IPS DF 19.7 (cell line): ENCODE measurements around the gene VSX2.
"Not testable (repeated sequence)": the region's sequence is repeated elsewhere in the genome, so short reads cannot be mapped to it uniquely, and the experiment has no call there.

Source experiments
- DNase-seq: peaks from one replicate; pipeline ENCODE4 v3.0.0-alpha.2; 2013; ENCODE audit warnings: low read depth, low spot score

The VSX2 gene

DNA sequence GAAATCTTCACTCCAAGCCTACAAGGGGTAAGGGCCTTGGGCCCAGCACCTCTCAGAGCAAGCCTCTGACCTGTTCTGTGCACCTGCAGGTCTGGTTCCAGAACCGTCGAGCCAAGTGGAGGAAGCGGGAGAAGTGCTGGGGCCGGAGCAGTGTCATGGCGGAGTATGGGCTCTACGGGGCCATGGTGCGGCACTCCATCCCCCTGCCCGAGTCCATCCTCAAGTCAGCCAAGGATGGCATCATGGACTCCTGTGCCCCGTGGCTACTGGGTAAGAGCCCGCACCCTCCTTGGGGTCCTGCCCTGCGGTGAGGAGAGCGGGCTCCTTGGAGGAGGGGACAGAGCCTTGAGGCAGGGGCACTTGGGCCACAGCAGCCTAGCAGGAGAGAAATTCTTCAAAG, 20.3 kb downstream of the VSX2 start:
- no peak for DNase-seq

DNA sequence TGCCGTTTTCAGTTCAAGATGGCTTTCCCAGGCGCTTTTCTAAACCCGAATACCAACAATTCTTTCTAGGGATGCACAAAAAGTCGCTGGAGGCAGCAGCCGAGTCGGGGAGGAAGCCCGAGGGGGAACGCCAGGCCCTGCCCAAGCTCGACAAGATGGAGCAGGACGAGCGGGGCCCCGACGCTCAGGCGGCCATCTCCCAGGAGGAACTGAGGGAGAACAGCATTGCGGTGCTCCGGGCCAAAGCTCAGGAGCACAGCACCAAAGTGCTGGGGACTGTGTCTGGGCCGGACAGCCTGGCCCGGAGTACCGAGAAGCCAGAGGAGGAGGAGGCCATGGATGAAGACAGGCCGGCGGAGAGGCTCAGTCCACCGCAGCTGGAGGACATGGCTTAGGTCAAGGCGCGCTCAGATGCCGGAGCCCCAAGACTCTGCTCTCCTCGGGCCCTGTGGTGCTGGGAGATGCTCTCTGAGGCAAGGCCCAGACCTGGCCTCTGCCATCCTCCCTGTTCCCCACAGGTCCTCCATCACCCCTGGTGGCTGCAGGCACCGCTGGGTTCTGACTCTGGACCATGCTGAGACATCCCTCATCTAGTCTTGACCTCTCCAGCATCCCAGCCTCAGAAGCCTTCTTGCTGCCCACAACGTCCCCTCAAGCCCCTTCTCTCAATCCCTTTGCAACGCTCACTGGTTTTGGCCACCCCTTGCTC, 21.4 kb downstream of the VSX2 start:
- DNase-seq, result no peak

DNA sequence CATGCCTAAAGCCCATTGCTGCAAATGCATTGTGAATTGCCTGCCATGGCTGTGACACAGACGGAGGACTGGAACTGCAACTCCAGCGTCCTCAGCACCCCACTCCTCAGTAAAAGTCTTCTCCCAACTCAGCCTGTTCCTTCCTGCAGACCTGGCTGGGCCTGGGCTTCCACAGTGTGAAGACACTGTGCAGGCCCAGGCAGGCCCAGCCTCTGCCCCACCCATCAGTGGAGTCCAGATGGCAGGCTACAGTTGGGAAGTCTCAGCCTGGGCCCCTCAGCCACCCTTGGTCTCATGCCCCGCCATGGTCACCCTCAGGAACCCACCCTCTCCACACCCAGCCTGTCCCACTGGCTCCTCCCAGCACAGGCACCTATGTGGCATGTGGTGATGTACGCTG, 22.0 kb downstream of the VSX2 start:
- DNase-seq, result no peak

DNA sequence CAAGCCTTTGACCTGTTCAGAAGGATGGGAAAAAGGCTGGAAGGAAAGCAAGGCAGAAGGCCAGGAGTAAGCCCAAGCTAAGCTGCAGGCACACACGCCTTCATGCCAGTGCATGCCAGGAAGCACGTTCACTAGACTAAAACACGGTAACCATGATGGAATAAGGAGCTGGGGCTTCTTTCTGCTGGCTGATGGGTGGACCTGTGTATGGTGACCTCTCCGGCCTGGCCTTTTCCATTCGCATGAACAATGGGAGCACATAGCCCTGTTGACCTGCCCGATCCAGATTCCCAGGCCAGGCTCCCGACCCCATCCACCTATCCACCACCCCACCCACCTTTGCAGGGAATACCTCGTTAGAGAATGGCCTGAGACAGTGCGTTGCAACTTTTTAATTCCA, 22.8 kb downstream of the VSX2 start:
- DNase-seq, result no peak

DNA sequence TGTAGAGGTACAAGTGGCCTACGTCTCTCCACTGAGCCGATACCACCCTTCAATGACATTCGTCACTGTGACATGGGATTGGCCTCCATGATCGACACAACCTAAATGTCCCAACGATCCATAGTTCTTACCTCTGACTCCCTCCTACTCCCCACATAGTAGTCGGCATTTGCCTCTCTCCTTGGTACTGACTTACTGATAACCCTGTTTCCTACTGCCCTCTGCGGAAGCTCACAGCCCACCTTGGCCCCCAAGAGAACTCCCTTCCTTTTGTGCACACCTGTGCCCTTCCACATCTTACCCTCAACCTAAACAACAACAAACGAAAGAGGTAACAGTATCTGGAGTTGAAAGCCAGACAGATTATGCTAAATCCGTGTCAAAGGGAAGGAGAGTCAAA, 23.9 kb downstream of the VSX2 start:
- no peak for DNase-seq

DNA sequence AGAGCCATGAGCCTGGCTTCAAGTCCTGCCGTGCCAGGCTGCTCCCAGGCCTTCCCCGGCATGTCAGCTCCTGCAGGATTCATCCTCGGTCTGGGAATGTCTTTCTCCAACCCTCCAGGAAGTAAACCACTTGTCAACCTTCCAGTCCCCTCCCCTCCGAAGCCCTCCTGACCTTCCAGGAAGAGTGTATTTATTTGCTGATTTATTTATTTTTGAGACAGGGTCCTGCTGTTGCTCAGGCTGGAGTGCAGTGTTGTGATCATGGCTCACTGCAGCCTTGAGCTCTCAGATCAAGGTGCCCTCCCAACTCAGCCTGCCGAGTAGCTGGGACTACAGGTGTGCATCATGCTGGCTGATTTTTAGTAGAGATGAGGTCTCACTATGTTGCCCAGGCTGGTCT, 24.7 kb downstream of the VSX2 start:
- DNase-seq, result no peak

DNA sequence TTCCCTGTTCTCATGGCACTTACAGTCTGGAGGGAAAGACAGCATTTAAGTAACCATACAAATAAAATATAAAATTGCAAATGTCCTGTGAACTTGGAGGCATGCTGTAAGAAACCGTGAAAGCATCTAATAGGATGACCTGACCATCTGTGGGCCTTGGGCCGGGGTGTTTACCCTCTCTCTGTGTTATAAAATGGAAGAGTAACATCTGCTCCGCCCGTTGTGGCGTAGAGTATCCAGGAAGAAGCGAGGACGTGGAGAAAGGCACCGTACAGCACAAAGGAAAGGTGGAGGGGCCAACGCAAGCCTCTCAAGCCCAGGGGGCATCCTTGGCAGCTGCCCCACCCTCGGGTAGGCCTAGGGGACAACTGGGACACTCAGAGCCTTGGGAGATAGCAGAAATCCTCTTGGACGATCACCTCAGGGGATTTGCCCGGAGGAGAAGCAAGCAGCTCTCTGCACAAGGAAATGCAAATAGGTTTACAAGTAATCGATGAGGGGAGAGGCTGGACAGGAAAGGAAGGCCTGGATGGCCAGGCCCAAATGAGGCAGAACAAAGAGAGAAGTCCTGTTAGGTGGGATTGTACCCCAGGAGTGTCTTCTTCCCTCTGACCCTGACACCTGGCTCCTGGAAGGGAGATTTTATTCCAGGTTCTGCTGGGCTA, 26.2 kb downstream of the VSX2 start:
- no peak for DNase-seq

DNA sequence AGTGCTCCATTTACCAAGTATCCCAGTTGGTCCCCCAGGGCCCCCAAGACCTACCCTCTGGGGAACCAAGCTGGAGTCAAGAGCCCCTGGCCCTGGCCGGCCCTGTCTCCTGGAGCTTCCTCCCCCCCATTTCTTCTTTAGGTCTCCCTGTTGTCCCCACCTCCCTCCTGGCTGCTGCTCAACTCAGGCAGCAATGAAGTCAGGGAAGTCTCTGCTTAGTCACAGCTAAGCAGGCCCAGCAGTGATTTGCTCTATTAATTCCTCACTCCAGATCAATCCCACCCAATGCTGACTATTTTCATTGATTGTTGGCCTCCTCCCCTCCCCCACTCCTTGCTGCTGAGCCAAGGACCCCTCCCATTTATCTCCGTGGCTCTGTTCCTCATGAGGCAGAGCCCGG, 28.3 kb downstream of the VSX2 start:
- no peak for DNase-seq

DNA sequence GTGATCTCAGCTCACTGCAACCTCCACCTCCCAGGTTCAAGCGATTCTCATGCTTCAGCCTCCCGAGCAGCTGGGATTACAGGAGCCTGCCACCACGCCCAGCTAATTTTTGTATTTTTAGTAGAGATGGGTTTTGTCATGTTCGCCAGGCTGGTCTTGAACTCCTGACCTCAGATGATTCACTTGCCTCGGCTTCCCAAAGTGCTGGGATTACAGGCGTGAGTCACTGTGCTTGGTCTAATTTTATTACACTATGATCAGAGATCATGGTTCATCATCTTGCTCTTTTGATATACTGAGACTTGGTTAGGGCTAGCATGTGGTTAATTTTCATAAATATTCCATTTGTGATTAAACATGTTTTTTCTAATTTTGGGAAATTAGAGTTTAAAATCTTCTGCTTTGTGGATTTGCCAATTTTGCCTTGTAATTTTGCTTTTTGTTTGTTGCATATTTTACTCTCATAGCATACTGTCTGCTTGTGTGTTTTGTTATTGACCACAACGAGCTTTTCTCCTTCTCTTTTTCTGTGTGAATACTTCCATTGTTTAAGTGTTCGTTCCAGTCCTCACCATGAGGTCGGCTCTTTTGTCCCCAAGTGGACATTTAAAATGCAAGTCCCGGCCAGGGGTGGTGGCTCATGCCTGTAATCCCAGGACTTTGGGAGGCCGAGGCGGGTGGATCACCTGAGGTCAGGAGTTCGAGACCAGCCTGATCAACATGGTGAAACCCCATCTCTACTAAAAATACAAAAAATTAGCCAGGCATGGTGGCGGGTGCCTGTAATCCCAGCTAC, 31.3 kb downstream of the VSX2 start:
- not testable (repeated sequence) for DNase-seq

DNA sequence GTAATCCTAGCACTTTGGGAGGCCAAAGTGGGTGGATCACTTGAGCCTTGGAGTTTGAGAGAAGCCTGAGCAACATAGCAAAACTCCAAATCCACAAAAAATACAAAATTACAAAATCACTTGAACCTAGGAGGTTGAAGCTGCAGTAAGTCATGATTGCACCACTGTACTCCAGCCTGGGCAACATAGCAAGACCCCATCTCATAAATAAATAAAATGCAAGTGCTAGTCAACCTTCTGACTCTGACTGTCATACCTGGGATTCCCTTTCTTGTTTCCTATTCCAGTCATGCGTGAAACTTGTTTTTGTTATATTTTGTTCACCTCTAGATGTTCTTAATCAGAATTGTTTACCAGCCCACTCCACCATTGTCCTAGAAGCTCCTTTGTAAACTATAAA, 32.1 kb downstream of the VSX2 start:
- DNase-seq, result no peak

DNA sequence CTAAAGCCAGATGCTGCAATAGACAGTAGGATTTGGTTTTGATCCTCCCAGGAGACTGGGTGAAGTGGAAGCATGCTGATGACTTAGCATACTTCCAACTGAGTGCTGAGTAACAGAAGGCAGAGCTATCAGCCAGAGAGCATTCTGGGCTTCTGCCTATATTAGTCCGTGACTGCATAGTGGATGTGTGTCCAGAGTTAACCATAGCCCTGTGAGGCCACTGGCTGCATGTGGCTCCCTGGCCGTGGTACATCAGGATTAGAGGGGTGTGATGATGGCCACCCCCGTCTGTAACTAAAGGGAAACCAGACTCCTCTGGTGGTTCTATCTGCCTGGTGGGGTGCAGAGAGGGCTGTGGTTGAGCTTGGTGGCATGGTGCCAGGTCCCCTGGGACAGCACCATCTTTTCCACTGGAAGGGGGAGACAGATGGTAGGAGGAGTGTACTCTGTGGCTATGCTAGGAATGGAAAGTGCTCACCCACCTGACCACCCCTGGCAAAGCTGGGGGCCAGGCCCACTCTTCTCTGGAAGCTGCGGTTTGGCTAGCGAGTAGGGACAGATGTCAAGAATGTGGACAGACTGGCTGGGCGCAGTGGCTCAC, 36.1 kb downstream of the VSX2 start:
- DNase-seq, result no peak

DNA sequence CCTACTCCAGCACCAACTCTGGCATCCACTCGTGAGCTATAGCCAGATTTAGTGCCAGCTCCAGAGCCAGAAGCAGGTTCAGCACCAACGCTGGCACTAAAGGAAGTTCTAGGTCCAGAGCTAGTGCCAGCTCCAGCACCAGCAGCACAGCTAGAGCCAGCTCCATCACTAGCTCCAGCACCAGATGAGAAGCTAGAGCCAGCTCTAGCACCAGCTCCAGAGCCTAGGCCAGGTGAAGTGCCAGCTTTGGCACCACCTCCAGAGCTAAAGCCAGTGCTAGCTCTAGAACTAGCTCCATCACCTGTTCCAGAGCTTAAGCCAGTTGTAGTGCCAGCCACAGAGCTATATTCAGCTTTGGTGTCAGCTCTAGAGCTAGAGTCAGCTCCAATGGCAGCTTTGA, 38.8 kb downstream of the VSX2 start:
- no peak for DNase-seq

DNA sequence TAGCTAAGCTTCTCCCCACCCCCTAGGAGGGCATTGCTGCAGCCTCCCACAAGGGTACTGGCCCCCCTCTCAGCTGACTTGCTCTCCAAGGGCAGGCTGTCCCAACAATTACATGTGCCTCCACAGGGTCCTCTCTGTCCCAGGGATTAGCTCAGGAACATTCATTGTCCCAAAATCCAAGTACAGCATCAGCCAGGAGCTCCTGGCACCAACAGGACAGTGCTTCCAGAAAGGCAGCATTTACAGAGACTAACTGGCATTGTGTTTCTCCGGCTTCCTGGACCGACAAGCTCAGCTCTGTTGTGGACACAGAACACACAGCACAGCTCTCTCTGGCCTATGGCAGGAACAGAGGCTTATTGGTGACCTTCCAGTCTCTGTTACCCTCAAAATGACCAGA, 41.8 kb downstream of the VSX2 start:
- DNase-seq, result no peak

DNA sequence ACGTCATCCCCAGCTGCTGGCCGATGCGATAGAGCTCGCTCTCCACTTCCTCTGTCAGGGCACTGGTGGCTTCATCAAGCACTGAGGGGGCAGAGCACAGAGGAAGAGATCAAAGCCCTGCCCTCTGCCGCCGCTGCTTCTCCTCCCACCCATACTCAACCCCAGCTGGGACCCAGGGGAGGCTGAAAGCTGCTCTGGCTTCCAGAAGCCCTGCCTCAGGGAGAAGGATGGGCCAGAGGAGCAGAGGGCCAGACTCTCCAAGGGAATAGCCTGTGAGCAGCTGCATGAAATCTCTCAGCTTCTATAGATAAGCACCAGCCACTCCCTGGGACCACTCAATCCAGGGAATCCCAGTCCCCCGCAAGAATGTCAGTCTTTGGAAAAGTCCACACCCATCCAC, 47.5 kb downstream of the VSX2 start:
- DNase-seq, result no peak

DNA sequence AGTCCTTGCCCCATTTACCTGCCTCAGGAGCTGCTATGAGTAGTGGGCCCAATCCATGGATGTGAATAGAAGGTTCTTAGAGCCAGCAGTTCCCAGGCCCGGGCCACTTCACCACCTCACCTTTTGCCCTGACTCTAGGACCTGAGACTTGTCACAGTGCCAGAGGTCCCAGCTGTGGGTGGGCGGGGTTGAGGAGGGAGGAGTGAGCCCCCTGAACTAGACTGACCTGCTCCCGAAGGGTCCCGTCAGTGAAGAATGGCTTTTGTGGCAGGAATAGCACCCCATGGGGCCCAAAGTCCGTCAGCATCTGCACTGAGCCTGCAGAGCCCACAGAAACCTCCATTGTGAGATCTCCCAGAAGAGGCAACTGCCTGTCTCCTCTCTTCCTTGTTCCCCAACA, 50.6 kb downstream of the VSX2 start:
- no peak for DNase-seq

DNA sequence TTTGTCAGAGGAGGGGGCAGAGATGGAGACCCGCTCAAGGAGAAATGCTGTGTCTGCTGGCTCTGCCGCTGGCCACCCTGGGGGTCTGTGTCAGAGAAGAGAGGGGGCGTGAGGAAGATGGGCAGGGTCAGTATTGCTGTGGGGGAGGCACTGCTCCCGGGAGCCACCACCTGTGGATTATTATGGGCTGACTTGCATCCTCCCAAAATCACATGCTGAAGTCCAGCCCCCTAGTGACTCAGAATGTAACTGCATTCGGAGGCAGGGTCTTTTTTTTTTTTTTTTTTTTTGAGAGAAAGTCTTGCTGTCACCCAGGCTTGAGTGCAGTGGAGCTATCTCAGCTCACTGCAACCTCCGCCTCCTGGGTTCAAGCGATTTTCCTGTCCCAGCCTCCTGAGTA, 51.2 kb downstream of the VSX2 start:
- no peak for DNase-seq

DNA sequence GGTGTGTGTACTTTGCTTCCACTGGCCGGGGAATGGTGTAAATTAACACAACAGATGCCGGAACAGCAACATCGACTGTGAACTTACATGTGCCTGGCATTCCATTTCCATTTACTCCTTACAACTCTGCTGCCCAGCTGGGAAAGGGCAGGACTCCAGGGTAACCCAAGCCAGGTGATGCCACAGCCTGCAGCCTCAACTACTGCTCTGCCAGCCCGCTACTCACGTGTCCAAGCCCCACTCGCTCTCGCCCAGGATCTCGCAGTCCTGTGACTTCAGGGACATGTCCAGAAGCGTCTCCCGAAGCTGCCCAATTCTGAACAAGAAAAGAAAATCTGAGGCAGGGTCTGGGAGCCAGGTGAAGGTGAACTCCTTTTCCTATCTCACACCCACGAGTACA, 52.8 kb downstream of the VSX2 start:
- DNase-seq, result no peak

DNA sequence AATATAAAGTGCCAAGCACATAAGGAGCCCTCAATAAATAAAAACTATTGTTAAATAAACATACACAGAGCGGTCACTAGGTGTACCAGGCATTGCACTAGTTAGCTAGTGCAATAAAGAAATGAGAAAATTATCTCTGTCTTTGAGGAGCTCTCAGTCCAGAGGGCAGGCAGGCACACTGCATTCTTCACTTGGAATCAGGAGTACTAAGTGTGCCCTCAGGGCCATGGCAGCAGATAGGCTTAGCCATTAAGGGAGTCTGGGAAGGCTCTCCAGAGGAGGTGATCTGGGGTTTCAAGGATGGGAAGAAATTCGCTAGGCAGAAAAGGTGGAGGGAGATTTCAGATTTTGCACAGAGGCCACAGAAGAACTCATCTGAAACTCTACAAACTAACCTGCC, 54.4 kb downstream of the VSX2 start:
- DNase-seq, result no peak

DNA sequence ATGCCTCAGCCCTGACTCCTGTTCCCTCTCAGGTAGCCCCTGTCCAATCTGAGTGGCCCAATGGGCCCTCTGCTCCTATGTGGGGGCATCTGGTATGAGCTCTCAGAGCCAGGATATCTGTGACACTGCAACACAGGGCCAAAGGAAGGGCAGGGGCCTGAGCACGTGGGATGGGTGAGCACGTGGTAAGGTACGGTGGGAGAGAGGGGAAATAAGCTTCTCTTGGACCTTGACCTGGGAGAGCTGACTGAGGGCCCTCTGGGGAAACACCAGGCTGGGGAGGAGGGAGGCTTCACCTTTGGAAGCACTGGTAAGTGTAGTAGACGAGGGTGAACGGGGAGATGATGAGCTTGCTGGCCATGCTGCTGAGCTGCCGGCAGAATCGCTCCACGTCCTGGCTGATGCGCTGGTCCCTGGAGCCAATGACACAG, 56.8 kb downstream of the VSX2 start:
- DNase-seq, result no peak

DNA sequence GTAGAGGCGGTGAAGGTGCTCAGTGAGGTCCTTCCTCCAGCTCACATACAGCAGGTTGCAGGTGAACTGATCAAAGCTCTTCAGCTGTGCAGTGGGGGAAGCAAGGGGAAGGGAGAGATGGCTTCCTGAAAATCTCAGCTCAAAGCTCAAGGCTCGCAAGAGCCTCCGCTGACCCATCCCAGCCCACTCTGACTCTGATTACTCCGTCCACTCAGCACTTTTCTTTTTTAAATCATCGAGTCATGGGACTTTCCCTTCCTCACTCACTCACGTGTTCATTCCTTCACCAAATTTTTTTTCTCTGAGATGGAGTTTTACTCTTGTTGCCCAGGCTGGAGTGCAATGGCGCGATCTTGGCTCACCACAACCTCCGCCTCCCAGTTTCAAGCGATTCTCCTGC, 58.7 kb downstream of the VSX2 start:
- no peak for DNase-seq

DNA sequence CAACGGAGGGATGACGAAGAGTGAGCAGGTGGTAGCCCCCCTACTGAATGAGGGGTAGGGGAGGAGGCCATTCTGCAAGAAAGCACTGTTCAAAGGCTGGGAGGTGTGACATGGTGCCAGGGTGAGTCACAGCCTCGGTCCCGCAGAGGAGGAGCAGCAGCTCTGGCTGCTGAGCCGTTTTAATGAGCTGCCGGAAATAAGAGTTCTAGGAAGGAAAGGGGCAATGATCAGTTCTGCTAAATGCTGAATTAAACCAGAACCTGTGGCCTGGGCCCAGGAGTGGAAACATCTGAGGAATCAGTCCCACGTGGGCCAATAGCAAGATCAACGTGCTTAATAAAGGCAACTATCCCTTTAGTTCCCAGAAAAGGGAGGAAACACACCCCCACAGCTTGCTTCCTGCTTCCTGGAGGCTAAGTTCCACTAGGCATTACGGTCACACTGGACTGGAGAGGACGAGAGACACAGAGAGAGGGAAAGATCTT, 59.9 kb downstream of the VSX2 start:
- DNase-seq, result no peak

DNA sequence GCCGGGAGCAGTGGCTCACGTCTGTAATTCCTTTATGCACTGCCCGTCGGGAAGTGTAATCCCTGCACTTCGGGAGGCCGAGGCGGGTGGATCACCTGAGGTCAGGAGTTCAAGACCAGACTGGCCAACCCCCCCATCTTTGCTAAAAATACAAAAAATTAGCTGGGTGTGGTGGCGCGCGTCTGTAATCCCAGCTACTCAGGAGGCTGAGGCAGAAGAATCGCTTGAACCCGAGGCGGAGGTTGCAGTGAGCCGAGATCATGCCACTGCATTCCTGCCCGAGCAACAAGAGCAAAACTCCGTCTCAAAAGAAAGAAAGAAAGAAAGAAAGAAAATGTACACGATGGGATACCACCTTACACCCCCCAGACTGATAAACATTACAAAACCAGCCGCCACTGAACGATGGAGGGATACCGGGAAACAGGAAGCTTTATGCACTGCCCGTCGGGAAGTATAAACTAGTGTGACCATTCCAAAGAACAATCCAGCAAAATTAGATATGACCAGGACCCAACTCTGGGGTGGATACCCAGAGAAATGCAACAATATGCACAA, 62.4 kb downstream of the VSX2 start:
- DNase-seq, result no peak
